ENCODE measurements around the gene STK17A.

Gene STK17A

GRCh38 chr7:43537765-43538403, 45.0 kb upstream of the STK17A start:
- intact Hi-C loops (cut with DNase I; ENCODE audit: low total_unique reads) = no loop called here

DNA sequence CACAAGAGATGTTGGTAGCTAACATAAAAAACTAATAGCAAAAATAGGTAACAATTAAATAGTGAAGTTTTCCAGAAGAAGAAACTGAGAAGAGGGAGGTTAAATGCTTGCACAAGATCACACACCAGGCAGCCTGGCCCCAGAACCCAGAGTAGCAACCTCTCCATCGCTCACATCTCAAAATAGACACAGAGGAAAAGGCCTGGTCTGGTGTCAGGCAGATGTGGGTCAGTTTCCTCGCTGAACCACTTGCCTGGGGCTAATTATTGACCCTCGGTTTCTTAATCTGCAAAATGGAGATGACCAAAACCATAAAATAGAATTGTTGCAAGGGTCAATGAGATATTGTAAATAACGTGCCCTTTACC, 44.5 kb upstream of the STK17A start:
- intact Hi-C loops (cut with DNase I; ENCODE audit: low total_unique reads) = no loop called here
- no peaks in the 10 kb centered on the region for H3K9me3 ChIP-seq
- no peak for TF ChIP-seq CTCF (IDR thresholded peaks at IDR 0.05)
- no peak overlapping the region for H3K27ac ChIP-seq
- H3K4me3 ChIP-seq = no peak overlapping the region
- peaks cover 0 to 4% (median 2%) of the 10 kb centered on the region in 4 donors for H3K4me1 ChIP-seq
- H3K36me3 ChIP-seq = no peaks in the 10 kb centered on the region
- DNase-seq = no peak
- no peaks in the 10 kb centered on the region for H3K27me3 ChIP-seq

More at GRCh38 chr7:43537765-43538403, 45.0 kb upstream of the STK17A start:
- Histone ChIP-seq H3K36me3 (no peaks in the 10 kb centered on the region), H3K4me3 (no peak overlapping the region), H3K4me1 (peaks cover 0 to 4% (median 2%) of the 10 kb centered on the region in 4 donors), H3K9me3 (no peaks in the 10 kb centered on the region), H3K27me3 (no peaks in the 10 kb centered on the region), H3K27ac (no peak overlapping the region)
- DNase-seq = no peak
- no peak for TF ChIP-seq CTCF (IDR thresholded peaks at IDR 0.05)

GRCh38 chr7:43540471-43540870, 42.4 kb upstream of the STK17A start:
- intact Hi-C loops (cut with DNase I; ENCODE audit: low total_unique reads) = no loop called here
- no peaks in the 10 kb centered on the region for H3K27me3 ChIP-seq
- DNase-seq = no peak
- H3K4me3 ChIP-seq = no peak overlapping the region
- peaks cover 0 to 3% (median 0%) of the 10 kb centered on the region in 4 donors for H3K4me1 ChIP-seq
- no peak overlapping the region for H3K27ac ChIP-seq
- no peak for TF ChIP-seq CTCF (IDR thresholded peaks at IDR 0.05)
- H3K9me3 ChIP-seq = no peaks in the 10 kb centered on the region
- no peaks in the 10 kb centered on the region for H3K36me3 ChIP-seq

- H3K4me3 ChIP-seq = no peak overlapping the region
- TF ChIP-seq CTCF (IDR thresholded peaks at IDR 0.05) = no peak
Observed at GRCh38 chr7:43542716-43543115, 40.2 kb upstream of the STK17A start.

GRCh38 chr7:43546231-43546630, 36.7 kb upstream of the STK17A start:
- no peak overlapping the region for H3K27ac ChIP-seq
- TF ChIP-seq CTCF (IDR thresholded peaks at IDR 0.05) = no peak
- intact Hi-C loops (cut with DNase I; ENCODE audit: low total_unique reads) = no loop called here

More at GRCh38 chr7:43542716-43543115, 40.2 kb upstream of the STK17A start:
- intact Hi-C loops (cut with DNase I; ENCODE audit: low total_unique reads) = no loop called here
- Histone ChIP-seq H3K27ac (no peak overlapping the region), H3K4me1 (no peaks in the 10 kb centered on the region), H3K27me3 (no peaks in the 10 kb centered on the region), H3K36me3 (no peaks in the 10 kb centered on the region), H3K9me3 (peaks cover 0 to 10% (median 0%) of the 10 kb centered on the region in 3 donors)
- DNase-seq = no peak

More at GRCh38 chr7:43546231-43546630, 36.7 kb upstream of the STK17A start:
- H3K4me3 ChIP-seq = no peak overlapping the region
- H3K4me1 ChIP-seq = no peaks in the 10 kb centered on the region
- H3K27me3 ChIP-seq = no peaks in the 10 kb centered on the region
- peaks cover 0 to 10% (median 0%) of the 10 kb centered on the region in 3 donors for H3K9me3 ChIP-seq
- H3K36me3 ChIP-seq = no peaks in the 10 kb centered on the region
- DNase-seq = no peak

All from tibial artery (tissue), 4 donors.